GM12878 (cell line): ENCODE data around the gene GAPDHS.

Source experiments
- CHD1 ChIP-seq: IDR thresholded peaks from 2 replicates; pipeline ENCODE4 v1.6.1; 2012; ENCODE audit warnings: low read depth, low read length, improper control_type of control experiment
- EZH2 ChIP-seq: IDR thresholded peaks from 2 replicates; pipeline ENCODE4 v1.6.1; 2012; ENCODE audit warnings: low read depth, mild to moderate bottlenecking, control low read depth, inconsistent platforms, low read length, borderline replicate concordance; ENCODE audit not compliant: control insufficient read depth
- NFIC ChIP-seq: IDR thresholded peaks from 2 replicates; pipeline ENCODE4 v1.6.1; 2012; ENCODE audit warnings: low read depth, mild to moderate bottlenecking, inconsistent platforms, low read length, moderate library complexity
- POLR2A ChIP-seq: IDR thresholded peaks from 2 replicates; pipeline ENCODE4 v1.6.1; 2011; ENCODE audit warnings: low read depth, mild to moderate bottlenecking, low read length
- POLR2AphosphoS5 ChIP-seq: IDR thresholded peaks from 2 replicates; pipeline ENCODE4 v1.6.1; 2011; ENCODE audit warnings: mild to moderate bottlenecking, low read length, inconsistent platforms
- SIN3A ChIP-seq: IDR thresholded peaks from 2 replicates; pipeline ENCODE4 v1.6.1; 2012; ENCODE audit warnings: low read depth, low read length, improper control_type of control experiment
- SKIL ChIP-seq: fragments of 450-650 bp; IDR thresholded peaks from 2 replicates; pipeline ENCODE4 v1.6.1; 2017; ENCODE audit warnings: mild to moderate bottlenecking, low read depth, inconsistent platforms; ENCODE audit not compliant: poor library complexity, severe bottlenecking
- SREBF2 ChIP-seq: IDR thresholded peaks from 2 replicates; pipeline ENCODE4 v1.6.1; 2012; ENCODE audit warnings: mild to moderate bottlenecking, low read length
- YY1 ChIP-seq: IDR thresholded peaks from 2 replicates; pipeline ENCODE4 v1.6.1; 2011; ENCODE audit warnings: low read depth, mild to moderate bottlenecking, low read length

GRCh38 chr19:35556846-35557538, 23.7 kb downstream of the GAPDHS start:
- TF ChIP-seq SIN3A (no peak), EZH2 (no peak), YY1 (no peak), POLR2AphosphoS5 (no peak), SKIL (no peak), POLR2A (no peak), CHD1 (no peak), NFIC (no peak), SREBF2 (no peak)
